Frontal cortex (tissue), 4 donors: ENCODE data around the gene HDAC9. TPM values are rescaled to one million over a fixed set of nuclear protein-coding genes. Genes with fewer than 3 reads are reported as not detected.
"Not testable (repeated sequence)": the region's sequence is repeated elsewhere in the genome, so short reads cannot be mapped to it uniquely, and the experiment has no call there.

ENCODE experiments used
- DNase-seq, 2 donors: peaks; one replicate each; pipeline ENCODE4 v3.0.0; 2012; ENCODE audit warnings: low spot score in 2 of 2
- FAIRE-seq: peaks from 2 replicates; lab custom pipeline; 2012; peaks lifted over from hg19 to GRCh38; lab: Jason Lieb, UNC
- total RNA-seq: library from RNA; depleted of rRNA; stranded (reverse); fragments of >200 nt; gene quantifications from one replicate; pipeline ENCODE4 v1.2.3, GENCODE V29; 2014
- donor health status: control.
- donor health status: control.
- donor health status: control.

The HDAC9 gene
- total RNA-seq, 1 donor from 2014 or later: 117 TPM

DNA sequence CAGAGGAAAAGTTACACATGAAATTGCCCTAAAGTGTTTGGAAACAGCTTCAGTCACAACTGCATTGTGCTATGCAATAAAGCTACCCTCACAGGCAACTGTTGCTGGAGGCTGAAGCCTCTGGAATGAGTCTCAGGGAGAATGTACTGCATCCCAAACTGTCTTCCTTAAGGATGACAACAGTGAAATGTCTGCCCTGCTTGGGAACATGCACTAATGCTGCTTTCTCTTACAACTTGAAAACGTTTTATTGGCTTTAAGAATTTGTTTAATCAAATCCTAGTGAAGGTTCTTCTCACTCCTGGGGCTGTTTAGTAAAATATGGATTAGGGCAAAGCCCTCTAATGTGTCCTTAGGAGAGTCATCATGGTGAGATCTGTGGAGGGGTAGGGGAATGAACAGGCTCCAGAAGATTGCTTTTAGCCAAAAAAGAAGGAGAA, 406.5 kb downstream of the HDAC9 start:
- FAIRE-seq (no peak), DNase-seq (no peak)

DNA sequence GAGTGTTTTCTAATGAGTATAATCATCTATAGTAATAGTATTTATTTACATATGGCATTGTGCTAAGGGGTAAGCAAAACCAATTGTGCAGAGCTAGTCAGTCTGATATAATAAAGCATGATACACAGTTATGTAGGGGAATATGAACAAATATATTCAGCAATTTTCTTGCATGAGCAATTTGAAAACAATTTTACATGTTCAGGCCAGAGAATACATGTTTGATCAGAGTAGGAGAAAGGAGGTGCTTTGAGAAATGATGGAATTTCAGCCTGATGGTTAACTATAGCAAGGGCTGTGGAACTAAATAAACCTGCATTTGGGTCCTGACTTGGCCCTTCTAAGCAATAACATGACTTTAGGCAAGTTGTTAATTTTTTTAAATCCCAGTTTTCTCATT, 407.3 kb downstream of the HDAC9 start:
- no peak for DNase-seq
- FAIRE-seq: no peak

DNA sequence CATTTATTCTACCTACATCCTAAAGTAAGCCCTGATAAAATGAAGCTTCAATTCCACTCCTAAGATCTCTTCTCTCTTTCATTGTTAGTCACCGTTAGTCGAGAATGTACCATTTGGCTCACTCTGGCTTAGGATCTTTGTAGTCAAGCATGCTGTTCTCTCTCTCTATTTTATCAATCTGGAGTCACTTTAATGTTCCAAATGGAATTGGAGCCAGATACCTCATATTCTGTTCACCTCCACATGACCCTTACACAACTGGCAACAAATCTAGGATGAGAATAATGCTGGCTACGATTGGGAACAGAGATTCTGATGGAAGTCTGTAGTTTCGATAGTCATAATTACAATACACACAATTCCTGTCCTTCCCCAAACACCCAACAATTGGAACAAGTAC, 408.1 kb downstream of the HDAC9 start:
- DNase-seq (no peak), FAIRE-seq (no peak)

DNA sequence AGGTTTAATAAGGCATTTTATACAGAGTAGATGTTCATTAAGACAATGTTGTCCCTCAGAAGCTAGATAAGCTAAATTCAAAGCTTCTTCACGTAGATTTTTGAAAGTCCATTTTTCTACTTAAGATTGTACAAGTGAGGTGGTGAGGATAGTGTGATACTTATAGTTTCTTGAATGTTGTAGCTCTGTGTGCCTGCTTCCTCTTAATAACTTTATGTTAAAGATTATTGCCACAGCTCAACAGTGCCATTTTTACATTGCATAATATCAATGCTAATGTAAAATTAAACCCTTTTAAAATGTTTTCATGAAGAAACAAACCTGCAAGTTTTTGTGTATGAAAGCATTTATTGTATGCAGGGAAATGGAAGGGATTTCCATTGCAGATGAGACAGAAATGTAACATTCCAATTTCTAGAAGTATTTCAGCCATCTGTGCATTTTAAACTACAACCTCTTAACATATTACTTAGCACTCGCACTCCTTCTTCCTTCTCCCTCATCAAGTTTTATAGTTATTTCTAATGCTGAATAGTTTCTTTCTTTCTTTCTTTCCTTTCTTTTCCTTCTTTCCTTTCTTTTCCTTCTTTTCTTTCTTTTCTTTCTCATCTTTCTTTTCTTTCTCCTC, 409.9 kb downstream of the HDAC9 start:
- no peak for FAIRE-seq
- no peak for DNase-seq

DNA sequence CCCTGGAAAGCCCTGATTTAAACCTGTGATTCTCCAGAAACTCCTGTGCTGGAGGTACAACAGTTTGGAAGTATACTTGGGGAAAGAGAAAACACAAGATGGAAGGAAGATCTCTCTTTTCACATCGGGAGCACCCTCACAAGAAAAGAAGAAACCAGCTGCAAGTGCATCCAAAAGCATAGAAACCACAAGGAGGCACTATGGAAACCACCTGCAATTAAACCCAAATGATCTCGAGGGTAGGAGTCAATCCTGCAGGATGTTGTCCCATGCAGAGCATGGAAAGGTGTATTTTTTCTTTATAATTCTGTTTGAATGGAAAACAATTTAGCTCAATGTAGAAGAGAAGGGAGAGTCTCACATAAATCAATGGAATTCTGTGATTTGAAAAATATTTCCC, 411.4 kb downstream of the HDAC9 start:
- DNase-seq: no peak

DNA sequence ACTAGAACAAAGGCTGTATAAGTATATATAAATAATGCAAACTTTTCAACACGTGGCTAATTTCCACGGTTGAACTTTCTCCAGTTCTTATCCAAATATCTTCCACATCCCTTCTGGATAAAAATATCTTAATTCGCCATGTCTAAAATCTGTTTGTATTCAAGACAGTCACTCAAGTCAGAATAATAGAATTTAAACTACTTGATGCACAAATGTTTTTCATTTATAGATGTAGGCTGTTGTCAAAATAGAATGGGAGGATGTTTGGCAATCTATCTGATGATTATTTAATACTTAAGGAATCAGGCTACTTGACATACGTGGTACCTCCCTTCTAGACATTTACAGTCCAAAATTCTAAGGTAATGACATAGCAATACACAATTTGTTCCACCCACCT, 417.6 kb downstream of the HDAC9 start:
- DNase-seq: no peak
- FAIRE-seq: no peak

More for the DNA sequence above, 411.4 kb downstream of the HDAC9 start:
- no peak for FAIRE-seq

DNA sequence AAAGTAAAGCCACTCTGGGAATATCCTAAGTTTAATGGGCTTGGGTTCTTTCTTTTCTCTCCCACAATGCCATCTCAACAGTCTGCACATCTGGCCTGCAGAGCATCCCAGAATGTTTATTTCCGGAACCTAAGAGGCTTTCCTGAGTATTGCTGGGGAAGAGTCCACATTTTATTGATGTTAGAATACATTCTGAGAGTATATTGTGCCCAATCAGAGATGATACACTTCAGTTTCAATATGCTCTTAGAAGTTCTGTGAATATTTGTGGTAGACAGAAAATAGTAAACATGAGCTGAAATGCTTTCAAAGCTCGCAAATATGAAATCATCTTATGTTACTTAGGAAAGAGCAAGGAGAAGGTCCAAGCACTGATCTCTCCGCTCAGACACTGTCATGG, 421.3 kb downstream of the HDAC9 start:
- FAIRE-seq (no peak), DNase-seq (no peak)

DNA sequence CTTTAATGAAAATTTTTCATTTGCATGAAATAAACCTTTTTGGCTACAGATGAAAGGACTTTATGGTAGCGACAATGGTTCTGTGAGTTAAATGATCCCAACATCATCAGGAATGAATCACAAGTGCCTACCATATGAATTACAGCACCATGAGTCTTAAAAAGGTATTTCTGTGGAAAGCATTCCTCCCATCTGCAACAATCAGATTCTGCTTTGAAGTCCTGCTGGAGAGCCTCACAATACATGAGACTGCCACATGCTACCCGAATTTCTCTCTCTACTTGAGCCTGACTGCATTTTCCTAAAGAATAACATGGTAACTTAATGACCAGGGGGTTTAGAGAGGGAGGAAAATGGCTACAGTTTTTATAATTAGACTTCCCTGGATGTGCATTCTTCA, 431.6 kb downstream of the HDAC9 start:
- DNase-seq (no peak), FAIRE-seq (no peak)

DNA sequence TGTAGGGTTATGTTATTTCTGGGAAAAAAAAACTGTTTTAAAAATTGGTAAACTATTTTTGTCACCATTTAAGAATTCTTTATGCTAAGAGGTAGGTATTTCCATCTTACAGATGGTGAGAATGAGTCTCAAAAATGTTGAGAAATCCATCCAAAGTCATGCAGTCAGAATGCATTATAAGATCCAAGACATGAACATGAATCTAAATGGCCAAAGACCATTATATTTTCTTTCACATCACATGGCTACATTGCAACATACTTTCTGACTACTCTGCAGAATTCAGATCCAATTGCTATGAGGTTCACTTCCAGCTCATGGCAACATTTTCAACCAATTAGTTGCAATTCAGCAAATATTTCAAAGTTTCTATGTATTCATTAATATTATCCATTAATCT, 440.7 kb downstream of the HDAC9 start:
- DNase-seq: no peak
- no peak for FAIRE-seq

DNA sequence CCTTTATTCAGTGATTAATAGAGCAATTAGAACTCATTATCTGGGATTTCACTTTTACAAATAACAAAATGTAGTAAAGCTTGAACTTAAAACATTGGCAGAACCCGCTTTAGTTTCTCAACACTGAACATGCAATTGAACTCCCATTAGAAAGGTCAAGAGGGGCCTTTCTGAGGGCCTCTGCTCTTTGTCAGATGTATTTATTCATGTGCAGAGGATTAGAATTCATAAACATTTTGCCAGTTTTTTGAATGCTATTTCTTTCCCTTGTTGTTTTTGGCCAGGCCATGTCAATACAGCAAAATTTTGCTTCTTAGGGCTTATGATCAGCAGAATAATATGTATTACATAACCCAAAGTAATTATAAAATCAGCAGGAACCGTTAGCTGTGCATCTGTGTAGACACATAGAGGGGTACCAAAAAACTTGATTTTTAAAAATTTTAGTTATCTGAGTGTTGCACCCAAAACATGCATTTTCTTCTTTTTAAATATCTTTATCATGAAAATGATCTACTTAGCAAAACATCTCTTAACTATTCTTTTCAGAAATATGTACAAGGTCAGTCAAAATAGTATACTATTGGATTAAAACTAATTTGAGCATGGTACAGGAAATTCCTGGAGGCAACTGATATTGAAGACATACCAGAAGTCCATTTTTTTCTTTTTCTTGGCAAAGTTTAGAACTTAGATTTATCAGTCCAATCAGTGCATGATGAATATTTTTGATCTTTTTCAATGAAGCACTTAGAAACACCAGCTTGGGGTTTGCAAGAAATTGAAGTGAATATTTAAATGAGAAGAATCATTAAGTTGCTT, 444.4 kb downstream of the HDAC9 start:
- FAIRE-seq: no peak

DNA sequence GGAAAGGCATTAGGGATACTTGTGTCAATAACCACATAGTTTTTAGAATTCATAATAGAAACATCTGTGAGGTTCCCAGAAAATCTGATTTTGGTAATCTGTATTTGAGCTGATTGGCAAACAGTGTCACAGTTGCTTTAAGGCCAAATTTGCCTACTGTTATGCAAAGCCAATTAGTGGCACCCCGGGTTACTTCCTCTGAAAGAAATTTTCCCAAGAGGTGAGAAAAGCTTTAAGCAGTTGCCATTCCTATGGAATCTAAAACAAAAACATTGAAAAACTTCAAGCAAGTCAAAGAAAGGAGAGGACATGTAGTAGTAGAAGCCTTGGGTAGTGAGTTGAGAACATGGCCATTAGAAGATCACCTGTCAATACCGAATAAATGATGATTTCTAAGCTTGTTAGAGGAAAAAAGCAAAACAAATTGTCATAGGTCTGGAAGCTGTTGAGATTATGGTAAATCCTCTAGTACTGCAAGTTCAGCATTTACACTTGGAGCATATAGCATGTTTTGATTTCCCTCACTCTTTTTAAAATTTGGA, 445.1 kb downstream of the HDAC9 start:
- no peak for DNase-seq
- no peak for FAIRE-seq

More for the DNA sequence above, 444.4 kb downstream of the HDAC9 start:
- no peak for DNase-seq

DNA sequence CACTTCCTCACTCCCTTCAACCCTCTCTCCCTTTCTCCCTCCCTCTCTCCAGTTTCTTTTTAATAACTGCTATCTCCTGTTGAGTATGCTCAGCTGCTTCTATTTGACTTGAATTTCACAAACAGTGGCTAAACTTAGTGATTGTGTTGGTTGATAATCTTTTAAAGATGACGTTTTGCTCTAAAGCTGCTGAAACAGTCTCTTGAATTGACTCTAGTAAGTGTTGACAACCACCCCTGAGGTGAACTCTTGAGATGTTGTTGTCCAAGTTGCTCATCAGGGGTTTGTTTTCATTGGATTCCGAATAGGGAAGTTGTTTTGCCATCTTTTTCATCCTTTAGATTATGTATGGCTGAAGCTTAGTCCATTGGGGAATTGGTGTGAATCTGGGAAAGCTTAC, 445.7 kb downstream of the HDAC9 start:
- no peak for DNase-seq

DNA sequence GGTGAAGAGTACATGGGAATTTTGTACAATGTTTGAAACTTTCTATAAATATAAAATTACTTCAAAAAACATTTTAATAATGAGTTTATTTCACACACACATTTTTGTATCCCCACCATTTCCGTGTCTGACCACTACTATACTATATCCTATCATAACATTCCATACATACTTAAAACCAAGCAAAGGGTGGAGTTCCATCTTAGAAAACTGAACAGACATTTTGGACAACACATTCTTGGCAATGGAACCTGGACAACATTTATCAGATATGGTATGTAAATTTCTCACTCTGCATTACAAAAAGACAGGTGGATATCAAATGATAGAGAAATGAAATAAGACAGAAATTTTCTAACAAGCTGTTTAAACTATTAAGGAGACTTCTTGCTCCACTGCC, 453.0 kb downstream of the HDAC9 start:
- FAIRE-seq: no peak
- no peak for DNase-seq

More for the DNA sequence above, 445.7 kb downstream of the HDAC9 start:
- FAIRE-seq: no peak

DNA sequence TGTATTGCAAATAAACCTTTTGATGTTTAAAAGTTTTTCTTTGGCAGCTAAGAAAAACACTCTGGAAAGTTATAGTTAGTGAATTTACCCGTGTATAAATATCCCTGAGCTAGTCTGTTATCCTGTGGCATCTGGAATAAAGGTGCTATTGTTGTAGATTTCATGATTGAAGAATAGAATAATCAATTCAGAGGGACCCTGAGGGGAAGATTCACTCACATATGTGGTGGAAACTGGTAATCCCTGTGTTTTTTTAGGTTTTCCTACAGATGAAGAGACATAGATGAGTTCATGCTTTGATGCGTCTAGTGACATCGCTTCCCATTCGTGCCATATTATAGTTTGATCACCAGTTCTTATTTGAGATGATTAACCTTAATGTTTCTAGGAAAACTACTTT, 457.3 kb downstream of the HDAC9 start:
- FAIRE-seq (no peak), DNase-seq (no peak)

DNA sequence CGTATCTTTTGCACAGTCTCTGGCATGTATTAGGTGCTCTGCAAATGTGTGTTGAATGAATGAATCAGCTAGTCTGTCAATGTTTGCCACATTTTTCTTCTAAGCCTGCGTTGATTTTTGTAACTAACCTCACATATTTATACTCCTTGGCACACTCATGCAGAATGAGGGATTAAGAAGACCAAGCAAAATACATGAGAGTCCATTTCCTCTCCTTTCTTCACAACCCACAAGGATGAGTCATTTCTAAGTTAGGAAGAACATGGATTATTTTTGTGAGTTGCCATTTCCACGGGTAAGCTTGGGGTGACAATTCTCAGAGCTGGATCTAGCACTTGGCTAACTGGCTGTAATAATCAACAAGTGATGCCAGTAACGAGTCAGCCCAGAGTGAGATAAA, 463.1 kb downstream of the HDAC9 start:
- no peak for FAIRE-seq
- no peak for DNase-seq

DNA sequence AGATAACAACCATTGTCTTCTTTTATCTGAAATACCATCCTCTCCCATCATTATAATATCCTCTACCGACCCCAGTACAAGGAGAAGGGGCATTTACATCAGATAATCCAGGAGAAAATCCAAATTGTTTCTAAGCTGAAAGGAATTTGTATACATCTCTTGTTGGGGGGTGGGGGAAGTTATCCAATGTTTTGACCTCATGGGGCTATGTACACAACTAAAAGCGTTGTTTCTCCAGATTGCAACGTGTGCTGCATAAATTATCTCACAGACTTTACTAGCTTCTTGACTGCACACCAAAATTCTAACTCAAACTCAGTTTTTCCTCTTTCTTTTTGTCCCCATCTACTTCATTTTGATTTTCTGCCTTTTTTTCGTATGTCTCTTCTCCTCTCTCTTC, 465.2 kb downstream of the HDAC9 start:
- FAIRE-seq: no peak
- no peak for DNase-seq

DNA sequence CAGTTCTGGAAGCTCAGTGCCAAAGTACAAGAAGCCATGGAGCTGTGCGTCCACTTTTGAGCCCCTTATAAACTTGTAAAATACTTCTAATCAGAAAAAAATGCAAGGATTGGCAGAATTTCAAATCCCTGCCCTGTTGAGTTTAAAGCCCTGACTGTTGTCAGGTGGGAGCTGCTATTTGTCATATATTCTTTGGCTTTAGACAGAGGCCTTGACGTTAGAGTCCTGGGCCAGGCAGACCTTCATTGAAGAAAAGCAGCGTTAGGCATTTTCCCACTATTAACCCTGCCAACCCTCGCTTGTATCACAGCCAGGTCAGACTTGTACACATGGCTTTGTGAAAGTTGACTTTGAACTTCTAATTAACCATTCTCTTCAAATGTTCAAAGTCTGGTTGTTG, 466.5 kb downstream of the HDAC9 start:
- FAIRE-seq (no peak), DNase-seq (no peak)

DNA sequence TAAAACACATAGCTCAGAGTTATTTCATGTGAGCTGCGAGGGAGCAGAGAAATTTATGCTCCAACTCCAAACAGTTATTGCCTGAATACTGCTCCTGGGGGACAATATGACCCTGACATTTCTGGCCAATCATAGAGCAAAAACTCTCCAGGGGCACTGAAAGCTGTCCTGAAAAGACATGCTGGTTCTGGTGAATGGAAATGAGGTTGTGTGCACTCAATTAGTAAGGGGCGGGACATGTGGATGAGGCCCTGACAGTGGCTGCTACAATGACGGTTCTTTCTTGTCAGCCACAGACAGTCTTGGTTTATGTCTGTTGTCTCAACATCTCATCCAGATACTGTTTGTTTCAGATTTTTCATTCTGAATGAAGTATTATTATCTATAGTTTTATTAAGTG, 470.1 kb downstream of the HDAC9 start:
- DNase-seq (no peak), FAIRE-seq (no peak)

DNA sequence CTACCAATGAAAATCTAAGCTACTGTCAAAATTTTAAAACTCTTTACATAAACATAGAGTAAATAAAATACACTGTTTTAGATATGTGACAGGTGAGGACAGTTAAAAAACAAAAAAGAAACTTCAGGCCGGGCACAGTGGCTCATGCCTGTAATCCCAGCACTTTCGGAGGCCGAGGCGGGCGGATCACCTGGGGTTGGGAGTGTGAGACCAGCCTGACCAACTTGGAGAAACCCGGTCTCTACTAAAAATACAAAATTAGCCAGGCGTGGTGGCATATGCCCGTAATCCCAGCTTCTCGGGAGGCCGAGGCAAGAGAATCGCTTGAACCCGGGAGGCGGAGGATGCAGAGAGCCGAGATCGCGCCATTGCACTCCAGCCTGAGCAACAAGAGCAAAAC, 472.2 kb downstream of the HDAC9 start:
- not testable (repeated sequence) for FAIRE-seq, DNase-seq

DNA sequence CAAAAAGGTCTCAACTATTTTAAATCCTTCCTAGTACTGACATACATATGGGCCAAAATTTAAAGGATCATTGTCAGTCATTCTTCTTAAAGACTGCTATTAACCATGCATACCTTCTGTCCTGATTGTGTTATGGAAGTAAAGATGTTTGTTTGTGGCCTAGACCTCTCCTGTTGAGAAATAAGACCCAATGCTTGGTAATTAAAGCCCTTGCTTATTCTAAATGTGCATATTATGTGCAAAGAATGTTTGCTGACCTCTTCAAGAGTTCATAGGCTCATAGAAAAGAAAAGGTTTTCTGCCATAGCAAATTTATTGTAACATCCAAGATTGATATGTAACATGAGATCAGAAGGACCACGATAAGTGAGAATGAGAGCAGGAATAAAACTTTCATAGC, 476.3 kb downstream of the HDAC9 start:
- no peak for FAIRE-seq
- DNase-seq: no peak

DNA sequence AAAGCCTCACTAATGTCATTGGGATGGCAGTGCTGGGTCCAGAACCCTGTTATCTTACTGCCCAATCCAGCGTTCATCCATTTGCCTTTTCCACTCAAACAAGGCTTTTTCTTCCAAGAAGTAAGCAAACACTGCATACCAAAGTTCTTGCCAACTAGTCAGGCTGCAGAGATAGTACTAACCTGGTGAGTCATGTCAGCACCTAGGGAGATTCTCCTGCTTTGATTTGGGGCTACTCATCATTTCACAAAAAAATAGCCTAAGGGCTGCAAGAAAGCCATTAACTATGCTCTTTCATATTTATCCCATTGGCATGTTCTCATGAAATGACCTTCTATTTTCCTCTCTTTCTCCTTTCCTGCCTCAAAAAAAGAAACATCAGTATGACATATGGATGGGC, 479.3 kb downstream of the HDAC9 start:
- no peak for FAIRE-seq
- no peak for DNase-seq
